Measurements from ENCODE around the gene PTPRG.

PTPRG gene

GRCh38 chr3:62109534-62109933 is 548.2 kb downstream of the PTPRG start:
- no peak for TF ChIP-seq NFIC (IDR thresholded peaks at IDR 0.05)
- no peak for TF ChIP-seq TCF12 (IDR thresholded peaks at IDR 0.05; ENCODE audit: low read depth)
- no peak for TF ChIP-seq YY1 (IDR thresholded peaks at IDR 0.05; ENCODE audit: low read depth)
- TF ChIP-seq ZBTB7A (IDR thresholded peaks at IDR 0.05; ENCODE audit: low read depth): no peak
- no peak for TF ChIP-seq EP300 (IDR thresholded peaks at IDR 0.05; ENCODE audit: borderline replicate concordance)
- TF ChIP-seq, protein P1, sequence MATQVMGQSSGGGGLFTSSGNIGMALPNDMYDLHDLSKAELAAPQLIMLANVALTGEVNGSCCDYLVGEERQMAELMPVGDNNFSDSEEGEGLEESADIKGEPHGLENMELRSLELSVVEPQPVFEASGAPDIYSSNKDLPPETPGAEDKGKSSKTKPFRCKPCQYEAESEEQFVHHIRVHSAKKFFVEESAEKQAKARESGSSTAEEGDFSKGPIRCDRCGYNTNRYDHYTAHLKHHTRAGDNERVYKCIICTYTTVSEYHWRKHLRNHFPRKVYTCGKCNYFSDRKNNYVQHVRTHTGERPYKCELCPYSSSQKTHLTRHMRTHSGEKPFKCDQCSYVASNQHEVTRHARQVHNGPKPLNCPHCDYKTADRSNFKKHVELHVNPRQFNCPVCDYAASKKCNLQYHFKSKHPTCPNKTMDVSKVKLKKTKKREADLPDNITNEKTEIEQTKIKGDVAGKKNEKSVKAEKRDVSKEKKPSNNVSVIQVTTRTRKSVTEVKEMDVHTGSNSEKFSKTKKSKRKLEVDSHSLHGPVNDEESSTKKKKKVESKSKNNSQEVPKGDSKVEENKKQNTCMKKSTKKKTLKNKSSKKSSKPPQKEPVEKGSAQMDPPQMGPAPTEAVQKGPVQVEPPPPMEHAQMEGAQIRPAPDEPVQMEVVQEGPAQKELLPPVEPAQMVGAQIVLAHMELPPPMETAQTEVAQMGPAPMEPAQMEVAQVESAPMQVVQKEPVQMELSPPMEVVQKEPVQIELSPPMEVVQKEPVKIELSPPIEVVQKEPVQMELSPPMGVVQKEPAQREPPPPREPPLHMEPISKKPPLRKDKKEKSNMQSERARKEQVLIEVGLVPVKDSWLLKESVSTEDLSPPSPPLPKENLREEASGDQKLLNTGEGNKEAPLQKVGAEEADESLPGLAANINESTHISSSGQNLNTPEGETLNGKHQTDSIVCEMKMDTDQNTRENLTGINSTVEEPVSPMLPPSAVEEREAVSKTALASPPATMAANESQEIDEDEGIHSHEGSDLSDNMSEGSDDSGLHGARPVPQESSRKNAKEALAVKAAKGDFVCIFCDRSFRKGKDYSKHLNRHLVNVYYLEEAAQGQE (IDR thresholded peaks at IDR 0.05; ENCODE audit: low read depth): no peak
- no peak for TF ChIP-seq CEBPB (IDR thresholded peaks at IDR 0.05)
- no peak for TF ChIP-seq FOXM1 (IDR thresholded peaks at IDR 0.05; ENCODE audit: borderline replicate concordance, low read depth)

- no peak for TF ChIP-seq USF1 (IDR thresholded peaks at IDR 0.05)
- TF ChIP-seq, protein P1 (IDR thresholded peaks at IDR 0.05; ENCODE audit: low read depth): no peak
- no peak for TF ChIP-seq CEBPB (IDR thresholded peaks at IDR 0.05)
- no peak for TF ChIP-seq ZBTB7A (IDR thresholded peaks at IDR 0.05; ENCODE audit: low read depth)
- no peak for TF ChIP-seq EGR1 (IDR thresholded peaks at IDR 0.05)
- TF ChIP-seq TEAD4 (IDR thresholded peaks at IDR 0.05): no peak
- no peak for TF ChIP-seq TAF1 (IDR thresholded peaks at IDR 0.05; ENCODE audit: low read depth)
- no peak for TF ChIP-seq TCF12 (IDR thresholded peaks at IDR 0.05; ENCODE audit: low read depth)
- no peak for TF ChIP-seq RAD21 (IDR thresholded peaks at IDR 0.05; ENCODE audit: low read depth)
- TF ChIP-seq CREB1 (IDR thresholded peaks at IDR 0.05; ENCODE audit: low read depth): no peak
- no peak for TF ChIP-seq YY1 (IDR thresholded peaks at IDR 0.05; ENCODE audit: low read depth)
- no peak for TF ChIP-seq EP300 (IDR thresholded peaks at IDR 0.05; ENCODE audit: borderline replicate concordance)
- no peak for TF ChIP-seq MAX (IDR thresholded peaks at IDR 0.05)
- TF ChIP-seq FOXM1 (IDR thresholded peaks at IDR 0.05; ENCODE audit: borderline replicate concordance, low read depth): no peak
Observed at GRCh38 chr3:62110443-62111225, 549.3 kb downstream of the PTPRG start.

DNA sequence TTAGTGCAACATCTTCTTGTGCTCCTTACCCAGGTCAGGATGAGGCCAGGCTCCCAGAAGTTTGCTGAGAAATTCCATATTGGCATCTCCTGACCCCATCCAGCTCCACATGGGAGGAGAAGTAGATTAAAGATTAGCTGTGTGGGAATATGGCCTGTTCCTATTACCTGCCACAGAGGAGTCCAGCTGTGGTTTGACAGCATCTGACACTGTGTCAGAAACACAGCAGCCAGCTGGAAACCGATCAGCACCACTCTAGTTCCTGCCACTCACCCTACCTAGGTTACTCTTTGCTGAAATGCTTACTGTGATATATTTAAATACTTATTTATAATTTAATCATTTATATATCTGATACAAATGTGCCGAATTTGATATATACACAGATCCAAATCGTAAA is 551.7 kb downstream of the PTPRG start:
- TF ChIP-seq EP300 (IDR thresholded peaks at IDR 0.05; ENCODE audit: borderline replicate concordance) (no peak), CREB1 (IDR thresholded peaks at IDR 0.05; ENCODE audit: low read depth) (no peak), EGR1 (IDR thresholded peaks at IDR 0.05) (no peak), CEBPB (IDR thresholded peaks at IDR 0.05) (no peak), MAX (IDR thresholded peaks at IDR 0.05) (no peak), USF1 (IDR thresholded peaks at IDR 0.05) (no peak)

- TF ChIP-seq TCF12 (IDR thresholded peaks at IDR 0.05; ENCODE audit: low read depth) (no peak), CEBPB (IDR thresholded peaks at IDR 0.05) (no peak), FOXM1 (IDR thresholded peaks at IDR 0.05; ENCODE audit: borderline replicate concordance, low read depth) (no peak), TAF1 (IDR thresholded peaks at IDR 0.05; ENCODE audit: low read depth) (no peak), CREB1 (IDR thresholded peaks at IDR 0.05; ENCODE audit: low read depth) (no peak), MAX (IDR thresholded peaks at IDR 0.05) (no peak), USF1 (IDR thresholded peaks at IDR 0.05) (no peak)
Observed at GRCh38 chr3:62114763-62115162, 553.4 kb downstream of the PTPRG start.

GRCh38 chr3:62117903-62118548 is 556.7 kb downstream of the PTPRG start:
- no peak for TF ChIP-seq RAD21 (IDR thresholded peaks at IDR 0.05; ENCODE audit: low read depth)
- no peak for TF ChIP-seq EGR1 (IDR thresholded peaks at IDR 0.05)
- TF ChIP-seq CREB1 (IDR thresholded peaks at IDR 0.05; ENCODE audit: low read depth): no peak
- TF ChIP-seq TEAD4 (IDR thresholded peaks at IDR 0.05): no peak
- TF ChIP-seq TCF12 (IDR thresholded peaks at IDR 0.05; ENCODE audit: low read depth): no peak
- TF ChIP-seq, protein P1 (IDR thresholded peaks at IDR 0.05; ENCODE audit: low read depth): no peak
- TF ChIP-seq EP300 (IDR thresholded peaks at IDR 0.05; ENCODE audit: borderline replicate concordance): no peak
- no peak for TF ChIP-seq USF1 (IDR thresholded peaks at IDR 0.05)
- TF ChIP-seq TAF1 (IDR thresholded peaks at IDR 0.05; ENCODE audit: low read depth): no peak
